Motor neuron (in vitro differentiated cells): ENCODE measurements around the gene NLGN2. TPM values are rescaled to one million over a fixed set of nuclear protein-coding genes. Genes with fewer than 3 reads are reported as not detected.
"Not testable (repeated sequence)": the region's sequence is repeated elsewhere in the genome, so short reads cannot be mapped to it uniquely, and the experiment has no call there.

ENCODE experiments used
- ATAC-seq, 8 experiments: fragments of 200-7000 bp; cut with Tn5 transposase; replicated peaks in 6 of 8; 2 replicates each; pipeline ENCODE4 v1.8.0; 2021; ENCODE audit warnings: mild to moderate bottlenecking in 8 of 8, moderate library complexity in 8 of 8
- H3K27ac ChIP-seq, 2 donors: fragments of 250-450 bp; sonication (Bioruptor Pico); 2 replicates each; pipeline ENCODE4 v1.9.0; 2021; ENCODE audit warnings: antibody characterized with exemption in 2 of 2, mild to moderate bottlenecking in 2 of 2, moderate library complexity in 1 of 2
- H3K4me1 ChIP-seq, 2 donors: fragments of 250-450 bp; sonication (Bioruptor Pico); replicated peaks in 1 of 2; 2 replicates each; pipeline ENCODE4 v1.6.1; 2021; ENCODE audit warnings: antibody characterized with exemption in 2 of 2, mild to moderate bottlenecking in 2 of 2, moderate library complexity in 1 of 2
- H3K4me3 ChIP-seq, 5 donors: fragments of 250-450 bp; sonication (Bioruptor Pico); 2 replicates each; pipeline ENCODE4 v1.9.0; 2021; ENCODE audit warnings: antibody characterized with exemption in 5 of 5, mild to moderate bottlenecking in 5 of 5, moderate library complexity in 4 of 5
- WGBS, 10 experiments: fragments of 450-650 bp; shearing (Covaris generic); methylation state at CpG; one replicate each; pipeline ENCODE4 v1.0.0; 2022; 5-methylcytosine and 5-hydroxymethylcytosine counted together
- in situ Hi-C, 9 experiments: fragments of 400-800 bp; cut with MboI; loops; one replicate each; pipeline ENCODE4 v1.15.0; 2021; ENCODE audit warnings: low sequenced_read_pairs in 9 of 9, low pct_unique_long_range_greater_than_20kb in 2 of 9; ENCODE audit not compliant: unreplicated experiment in 9 of 9
- total RNA-seq, 8 experiments: library from RNA; unstranded; fragments of 300-600 nt; gene quantifications; 2 replicates each; pipeline versions ENCODE4 v1.2.3 to v1.2.4, GENCODE V29; 2022

NLGN2 gene
- 10 to 100 TPM in 7 of 8 experiments, 1 to 10 TPM in 1; 3.7 to 27.8 (median 18.1) TPM for total RNA-seq

GRCh38 chr17:7407485-7408251, at the start of gene NLGN2:
TSS of gene NLGN2 (plus strand) at chr17:7407845. CDS start at chr17:7408256, 411 bp downstream.
- H3K4me1 ChIP-seq: peaks cover 16 to 21% of the 10 kb centered on the region in 2 donors
- no peak within 1 kb of the TSS for H3K27ac ChIP-seq
- H3K4me3 ChIP-seq: peak within 1 kb of the TSS; percentile 59 to 88 (median 65)
- ATAC-seq: no peak
- in situ Hi-C loops: no loop called here
- WGBS, 10 experiments: 60 to 86% methylated on average over 1 of the region's 12 CpGs; no CpG with 5 or more reads in 8 of the 10 experiments

- in situ Hi-C loops: no loop called here
- no peak for ATAC-seq
- no peaks in the 10 kb centered on the region for H3K4me1 ChIP-seq
- WGBS, 10 experiments: 18 to 65% (median 58%) methylated on average over 2 to 3 of the region's 3 CpGs; no CpG with 5 or more reads in 6 of the 10 experiments
- no peak overlapping the region for H3K27ac ChIP-seq
- no peak overlapping the region for H3K4me3 ChIP-seq
These were observed 45.7 kb upstream of the NLGN2 start for GRCh38 chr17:7361906-7362305.

- no peak overlapping the region for H3K4me3 ChIP-seq
- WGBS, 10 experiments: 11 to 100% (median 93%) methylated on average over 1 to 6 of the region's 6 CpGs; no CpG with 5 or more reads in 2 of the 10 experiments
- H3K27ac ChIP-seq: no peak overlapping the region
- H3K4me1 ChIP-seq: peaks cover 4 to 5% of the 10 kb centered on the region in 2 donors
- in situ Hi-C loops: no loop called here
- peak in 2 of 8 experiments; percentile 41 to 67 for ATAC-seq
These were observed 44.3 kb upstream of the NLGN2 start for GRCh38 chr17:7363311-7363710.

GRCh38 chr17:7365963-7366362, 41.7 kb upstream of the NLGN2 start:
- 60% methylated on average over 1 of the region's 7 CpGs; no CpG with 5 or more reads in 9 of the 10 experiments for WGBS, 10 experiments
- in situ Hi-C loops: not testable (repeated sequence)

GRCh38 chr17:7367083-7367482, 40.6 kb upstream of the NLGN2 start:
- Histone ChIP-seq H3K4me3 (no peak overlapping the region), H3K27ac (no peak overlapping the region), H3K4me1 (peaks cover 6 to 7% of the 10 kb centered on the region in 2 donors)
- WGBS, 10 experiments: 67 to 100% (median 90%) methylated on average over 1 to 4 of the region's 8 CpGs; no CpG with 5 or more reads in 5 of the 10 experiments
- in situ Hi-C loops: no loop called here
- ATAC-seq: no peak

More at GRCh38 chr17:7365963-7366362, 41.7 kb upstream of the NLGN2 start:
- not testable (repeated sequence) for H3K4me3 ChIP-seq, H3K4me1 ChIP-seq, ATAC-seq, H3K27ac ChIP-seq

GRCh38 chr17:7367918-7368598, 39.6 kb upstream of the NLGN2 start:
- H3K4me1 ChIP-seq: peaks cover 6 to 7% of the 10 kb centered on the region in 2 donors
- WGBS, 10 experiments: 0 to 75% (median 60%) methylated on average over 2 to 5 of the region's 13 CpGs; no CpG with 5 or more reads in 1 of the 10 experiments
- ATAC-seq: peak in 5 of 8 experiments; percentile 21 to 56 (median 39)
- no peak overlapping the region for H3K27ac ChIP-seq
- no peak overlapping the region for H3K4me3 ChIP-seq
- in situ Hi-C loops: no loop called here

- 60 to 100% (median 90%) methylated on average over 1 to 2 of the region's 5 CpGs; no CpG with 5 or more reads in 7 of the 10 experiments for WGBS, 10 experiments
- in situ Hi-C loops, H3K27ac ChIP-seq, ATAC-seq, H3K4me1 ChIP-seq, H3K4me3 ChIP-seq: not testable (repeated sequence)
These were observed 39.0 kb upstream of the NLGN2 start for GRCh38 chr17:7368599-7368994.

- in situ Hi-C loops: no loop called here
- no peak for ATAC-seq
- H3K4me1 ChIP-seq: peaks cover 6 to 7% of the 10 kb centered on the region in 2 donors
- 48 to 100% (median 80%) methylated on average over 1 to 4 of the region's 5 CpGs; no CpG with 5 or more reads in 3 of the 10 experiments for WGBS, 10 experiments
- no peak overlapping the region for H3K4me3 ChIP-seq
- no peak overlapping the region for H3K27ac ChIP-seq
These were observed 37.8 kb upstream of the NLGN2 start for GRCh38 chr17:7369825-7370224.

GRCh38 chr17:7370853-7371252, 36.8 kb upstream of the NLGN2 start:
- no peak overlapping the region for H3K27ac ChIP-seq
- no peak for ATAC-seq
- in situ Hi-C loops: no loop called here
- H3K4me1 ChIP-seq: peaks cover 6 to 7% of the 10 kb centered on the region in 2 donors
- H3K4me3 ChIP-seq: no peak overlapping the region
- 50 to 100% (median 79%) methylated on average over 1 to 4 of the region's 4 CpGs for WGBS, 10 experiments

- H3K27ac ChIP-seq: no peak overlapping the region
- ATAC-seq: no peak
- in situ Hi-C loops: no loop called here
- H3K4me3 ChIP-seq: no peak overlapping the region
- no peaks in the 10 kb centered on the region for H3K4me1 ChIP-seq
- 63 to 100% (median 85%) methylated on average over 1 to 2 of the region's 2 CpGs; no CpG with 5 or more reads in 3 of the 10 experiments for WGBS, 10 experiments
These were observed 33.3 kb upstream of the NLGN2 start for GRCh38 chr17:7374353-7374752.

GRCh38 chr17:7379134-7379533, 28.5 kb upstream of the NLGN2 start:
- in situ Hi-C loops: no loop called here
- H3K4me1 ChIP-seq: peaks cover 4 to 7% of the 10 kb centered on the region in 2 donors
- H3K4me3 ChIP-seq: no peak overlapping the region
- no peak for ATAC-seq
- 67 to 100% (median 88%) methylated on average over 1 to 3 of the region's 3 CpGs for WGBS, 10 experiments
- H3K27ac ChIP-seq: no peak overlapping the region

GRCh38 chr17:7380321-7380720, 27.3 kb upstream of the NLGN2 start:
- Histone ChIP-seq H3K27ac (no peak overlapping the region), H3K4me1 (peaks cover 10 to 15% of the 10 kb centered on the region in 2 donors), H3K4me3 (no peak overlapping the region)
- 0 to 82% (median 32%) methylated on average over 2 to 7 of the region's 7 CpGs; no CpG with 5 or more reads in 5 of the 10 experiments for WGBS, 10 experiments
- peak in 4 of 8 experiments; percentile 2 to 77 (median 56) for ATAC-seq
- in situ Hi-C loops: no loop called here
